ENCODE measurements around the gene RSPH1. TPM values are rescaled to one million over a fixed set of nuclear protein-coding genes. Genes with fewer than 3 reads are reported as not detected.

RSPH1 gene
- total RNA-seq, 2 donors from 2014 or later, result not detected

GRCh38 chr21:42481169-42481568, 14.9 kb downstream of the RSPH1 start:
- H3K4me3 ChIP-seq, result no peak overlapping the region
- no peaks in the 10 kb centered on the region for H3K36me3 ChIP-seq
- no peak overlapping the region for H3K27ac ChIP-seq
- no peak for DNase-seq (ENCODE audit: low spot score)
- no peaks in the 10 kb centered on the region for H3K27me3 ChIP-seq
- no peaks in the 10 kb centered on the region for H3K4me1 ChIP-seq
- H3K9me3 ChIP-seq, result no peaks in the 10 kb centered on the region
- TF ChIP-seq CTCF (IDR thresholded peaks at IDR 0.05), result no peak

- DNase-seq (ENCODE audit: low spot score), result peak; percentile 34
- no peaks in the 10 kb centered on the region for H3K27me3 ChIP-seq
- no peak overlapping the region for H3K27ac ChIP-seq
- no peaks in the 10 kb centered on the region for H3K9me3 ChIP-seq
- no peak for TF ChIP-seq CTCF (IDR thresholded peaks at IDR 0.05)
- no peaks in the 10 kb centered on the region for H3K36me3 ChIP-seq
- no peaks in the 10 kb centered on the region for H3K4me1 ChIP-seq
- H3K4me3 ChIP-seq, result no peak overlapping the region
Observed at GRCh38 chr21:42480736-42481135, 15.3 kb downstream of the RSPH1 start.

GRCh38 chr21:42479582-42479981, 16.4 kb downstream of the RSPH1 start:
- no peak overlapping the region for H3K4me3 ChIP-seq
- no peaks in the 10 kb centered on the region for H3K36me3 ChIP-seq
- no peak for TF ChIP-seq CTCF (IDR thresholded peaks at IDR 0.05)
- H3K9me3 ChIP-seq, result no peaks in the 10 kb centered on the region
- no peaks in the 10 kb centered on the region for H3K4me1 ChIP-seq
- no peak for DNase-seq (ENCODE audit: low spot score)
- no peaks in the 10 kb centered on the region for H3K27me3 ChIP-seq
- no peak overlapping the region for H3K27ac ChIP-seq

- DNase-seq (ENCODE audit: low spot score), result no peak
- no peak for TF ChIP-seq CTCF (IDR thresholded peaks at IDR 0.05)
- H3K36me3 ChIP-seq, result no peaks in the 10 kb centered on the region
- no peaks in the 10 kb centered on the region for H3K27me3 ChIP-seq
- H3K9me3 ChIP-seq, result no peaks in the 10 kb centered on the region
- H3K27ac ChIP-seq, result no peak overlapping the region
- no peak overlapping the region for H3K4me3 ChIP-seq
- H3K4me1 ChIP-seq, result no peaks in the 10 kb centered on the region
Observed at GRCh38 chr21:42478504-42478903, 17.5 kb downstream of the RSPH1 start.

- peak; percentile 36 for DNase-seq (ENCODE audit: low spot score)
- Histone ChIP-seq H3K27me3 (no peaks in the 10 kb centered on the region), H3K4me3 (no peak overlapping the region), H3K4me1 (no peaks in the 10 kb centered on the region), H3K27ac (no peak overlapping the region), H3K9me3 (no peaks in the 10 kb centered on the region), H3K36me3 (no peaks in the 10 kb centered on the region)
- no peak for TF ChIP-seq CTCF (IDR thresholded peaks at IDR 0.05)
Observed at GRCh38 chr21:42476388-42477331, 19.4 kb downstream of the RSPH1 start.
